OCI-LY7 (cell line): Measurements from ENCODE around the gene ABCC4. TPM values are rescaled to one million over a fixed set of nuclear protein-coding genes. Genes with fewer than 3 reads are reported as not detected.
"Not testable (repeated sequence)": the region's sequence is repeated elsewhere in the genome, so short reads cannot be mapped to it uniquely, and the experiment has no call there.

Source experiments
- BruUV-seq: library from RNA; stranded (reverse); fragments of 400-500 nt; replicated peaks from 2 replicates; lab custom pipeline; 2021; lab: Mats Ljungman, UMichigan
- CTCF ChIA-PET: fragments of 300-600 bp; sonication (Branson Sonifier 250); formaldehyde crosslinking; loops from one replicate; lab custom pipeline; 2022; ENCODE audit warnings: antibody characterized with exemption; ENCODE audit not compliant: unreplicated experiment; lab: Charles Lee
- POLR2A ChIA-PET: fragments of 300-600 bp; sonication (Branson Sonifier 250); formaldehyde crosslinking; loops from one replicate; lab custom pipeline; 2022; ENCODE audit warnings: antibody characterized with exemption; lab: Charles Lee
- DNase-seq: peaks from one replicate; pipeline ENCODE4 v3.0.0-alpha.2; 2015; ENCODE audit warnings: low spot score
- H2AFZ ChIP-seq: fragments of 200-600 bp; sonication (generic), shearing (Covaris generic); 2 replicates; pipeline ENCODE4 v1.6.1; 2014; ENCODE audit warnings: mild to moderate bottlenecking, antibody characterized with exemption, low read length, moderate library complexity
- H3K27ac ChIP-seq: fragments of 200-600 bp; sonication (generic); 2 replicates; pipeline ENCODE4 v1.5.1; 2014; ENCODE audit warnings: mixed run types, low read depth, mild to moderate bottlenecking, moderate library complexity, low read length, inconsistent platforms; ENCODE audit not compliant: poor library complexity, severe bottlenecking
- H3K36me3 ChIP-seq: fragments of 200-600 bp; sonication (generic); 2 replicates; pipeline ENCODE4 v1.6.1; 2014; ENCODE audit warnings: mild to moderate bottlenecking, antibody characterized with exemption, low read length, moderate library complexity, mixed read lengths; ENCODE audit not compliant: insufficient read depth
- H3K4me1 ChIP-seq: fragments of 200-600 bp; sonication (generic); 2 replicates; pipeline ENCODE4 v1.5.1; 2014; ENCODE audit warnings: mild to moderate bottlenecking, low read length; ENCODE audit not compliant: insufficient read depth, poor library complexity, severe bottlenecking
- H3K4me2 ChIP-seq: fragments of 200-600 bp; sonication (generic); 2 replicates; pipeline ENCODE4 v1.6.1; 2014; ENCODE audit warnings: mild to moderate bottlenecking, low read length
- H3K4me3 ChIP-seq: fragments of 200-600 bp; sonication (generic); 2 replicates; pipeline ENCODE4 v1.5.1; 2014; ENCODE audit warnings: mild to moderate bottlenecking, low read depth, low read length; ENCODE audit not compliant: poor library complexity, severe bottlenecking
- H3K79me2 ChIP-seq: fragments of 200-600 bp; sonication (generic); 2 replicates; pipeline ENCODE4 v1.6.1; 2016; ENCODE audit warnings: low read depth, mild to moderate bottlenecking, low read length, moderate library complexity, mixed read lengths; ENCODE audit not compliant: insufficient read depth
- H3K9me2 ChIP-seq: fragments of 200-600 bp; sonication (generic); 2 replicates; pipeline ENCODE4 v1.6.1; 2016; ENCODE audit warnings: mild to moderate bottlenecking, low read length, mixed read lengths; ENCODE audit not compliant: insufficient read depth
- H3K9me3 ChIP-seq: fragments of 200-600 bp; sonication (generic); 2 replicates; pipeline ENCODE4 v1.6.1; 2014; ENCODE audit warnings: mild to moderate bottlenecking, mixed run types, low read length, mixed read lengths
- H4K20me1 ChIP-seq: fragments of 200-600 bp; sonication (generic); 2 replicates; pipeline ENCODE4 v1.6.1; 2014; ENCODE audit warnings: mild to moderate bottlenecking, antibody characterized with exemption, low read length, moderate library complexity, mixed read lengths; ENCODE audit not compliant: insufficient read depth
- EZH2phosphoT487 ChIP-seq: fragments of 200-600 bp; sonication (generic); IDR thresholded peaks from 2 replicates; pipeline ENCODE4 v1.6.1; 2018; ENCODE audit warnings: low read depth, borderline replicate concordance, mild to moderate bottlenecking, mixed run types, antibody characterized with exemption, low read length, moderate library complexity, mixed read lengths
- intact Hi-C: fragments of 100-400 bp; cut with micrococcal nuclease; formaldehyde crosslinking; loops from one replicate; pipeline ENCODE4 v1.10.0; 2022; ENCODE audit not compliant: unreplicated experiment
- total RNA-seq, 2 experiments: library from RNA; depleted of rRNA in 1 of 2; stranded (reverse); fragments of >200 nt in 1 of 2; shearing (Covaris generic) in 1 of 2; gene quantifications; 2 replicates each; pipeline ENCODE4 v1.2.3, GENCODE V29; 2014 to 2022
- TF ChIP-seq, protein P1 (sequence below): fragments of 200-600 bp; sonication (generic); conservative IDR thresholded peaks from 2 replicates; pipeline ENCODE4 v1.5.1; 2014; ENCODE audit warnings: mild to moderate bottlenecking, antibody characterized with exemption, low read length, moderate library complexity, mixed read lengths

ABCC4 gene
- total RNA-seq, 2 experiments from 2014 or later = 7.3 to 7.8 TPM

DNA sequence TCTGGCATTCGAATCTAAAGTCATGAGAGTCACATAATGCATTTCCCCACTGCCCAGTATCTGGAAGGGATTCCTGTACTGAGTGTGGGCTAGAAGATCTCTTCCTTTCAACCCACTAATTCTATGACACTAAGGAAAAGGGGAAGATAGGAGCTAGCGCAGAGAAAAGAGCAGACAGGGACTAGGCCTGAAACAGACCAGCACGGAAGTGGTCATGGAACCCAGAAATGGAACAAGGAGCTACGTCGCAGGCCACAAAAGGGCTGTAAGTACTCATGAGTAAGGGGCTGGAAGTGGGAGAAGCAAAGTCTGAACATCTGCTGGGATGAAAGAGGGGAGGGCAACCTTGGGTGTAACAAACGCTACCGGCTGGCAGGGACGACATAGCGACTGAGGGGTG, 8.6 kb downstream of the ABCC4 start:
- peaks cover 4% of the 10 kb centered on the region; the same call in 1 of the 2 replicates for H3K79me2 ChIP-seq
- no peak for DNase-seq
- no peak overlapping the region for H3K27ac ChIP-seq
- intact Hi-C loops = no loop called here
- no peaks in the 10 kb centered on the region for H4K20me1 ChIP-seq
- no peaks in the 10 kb centered on the region for H3K9me2 ChIP-seq
- ChIA-PET CTCF (interaction anchor here (0.5 kb wide), 1 partner anchor 42 kb away, joined by 3 read pairs; no protein-coding TSS in a partner anchor), POLR2A (interaction anchor here (0.5 kb wide), 1 partner anchor 100 kb away, joined by 3 read pairs; no protein-coding TSS in a partner anchor)
- H3K9me3 ChIP-seq = no peaks in the 10 kb centered on the region
- peaks cover 11% of the 10 kb centered on the region for H3K4me1 ChIP-seq
- H2AFZ ChIP-seq = no peak overlapping the region
- H3K4me2 ChIP-seq = no peak overlapping the region
- no peak overlapping the region for H3K4me3 ChIP-seq
- no TSS peak for BruUV-seq
- TF ChIP-seq EZH2phosphoT487 = no peak
- TF ChIP-seq, protein P1, sequence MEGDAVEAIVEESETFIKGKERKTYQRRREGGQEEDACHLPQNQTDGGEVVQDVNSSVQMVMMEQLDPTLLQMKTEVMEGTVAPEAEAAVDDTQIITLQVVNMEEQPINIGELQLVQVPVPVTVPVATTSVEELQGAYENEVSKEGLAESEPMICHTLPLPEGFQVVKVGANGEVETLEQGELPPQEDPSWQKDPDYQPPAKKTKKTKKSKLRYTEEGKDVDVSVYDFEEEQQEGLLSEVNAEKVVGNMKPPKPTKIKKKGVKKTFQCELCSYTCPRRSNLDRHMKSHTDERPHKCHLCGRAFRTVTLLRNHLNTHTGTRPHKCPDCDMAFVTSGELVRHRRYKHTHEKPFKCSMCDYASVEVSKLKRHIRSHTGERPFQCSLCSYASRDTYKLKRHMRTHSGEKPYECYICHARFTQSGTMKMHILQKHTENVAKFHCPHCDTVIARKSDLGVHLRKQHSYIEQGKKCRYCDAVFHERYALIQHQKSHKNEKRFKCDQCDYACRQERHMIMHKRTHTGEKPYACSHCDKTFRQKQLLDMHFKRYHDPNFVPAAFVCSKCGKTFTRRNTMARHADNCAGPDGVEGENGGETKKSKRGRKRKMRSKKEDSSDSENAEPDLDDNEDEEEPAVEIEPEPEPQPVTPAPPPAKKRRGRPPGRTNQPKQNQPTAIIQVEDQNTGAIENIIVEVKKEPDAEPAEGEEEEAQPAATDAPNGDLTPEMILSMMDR = no peak
- no peaks in the 10 kb centered on the region for H3K36me3 ChIP-seq

DNA sequence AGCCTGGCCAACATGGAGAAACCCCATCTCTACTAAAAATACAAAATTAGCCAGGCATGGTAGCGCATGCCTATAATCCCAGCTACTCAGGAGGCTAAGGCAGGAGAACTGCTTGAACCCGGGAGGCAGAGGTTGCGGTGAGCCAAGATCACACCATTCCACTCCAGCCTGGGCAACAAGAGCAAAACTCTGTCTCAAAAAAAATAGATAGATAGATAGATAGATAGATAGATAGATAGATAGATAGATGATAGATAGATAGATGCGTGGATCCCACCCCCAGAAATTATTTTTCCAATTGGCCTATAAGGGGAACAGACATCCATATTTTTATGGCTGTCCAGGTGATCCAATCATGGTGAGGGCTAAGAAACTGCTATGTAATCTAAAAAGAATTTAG, 11.3 kb downstream of the ABCC4 start:
- H3K36me3 ChIP-seq, H3K9me3 ChIP-seq, H3K4me2 ChIP-seq, H3K27ac ChIP-seq, BruUV-seq, H3K79me2 ChIP-seq, H3K4me3 ChIP-seq, H2AFZ ChIP-seq, H4K20me1 ChIP-seq, DNase-seq, H3K9me2 ChIP-seq, intact Hi-C loops: not testable (repeated sequence)
- ChIA-PET CTCF (interaction anchor here (0.6 kb wide), 1 partner anchor 9 kb away, joined by 3 read pairs; no protein-coding TSS in a partner anchor), POLR2A (interaction anchor here (0.7 to 1.8 kb wide), 2 partner anchors 9 kb away, joined by 3 to 4 read pairs; no protein-coding TSS in a partner anchor)
- H3K4me1 ChIP-seq = peaks cover 23% of the 10 kb centered on the region

DNA sequence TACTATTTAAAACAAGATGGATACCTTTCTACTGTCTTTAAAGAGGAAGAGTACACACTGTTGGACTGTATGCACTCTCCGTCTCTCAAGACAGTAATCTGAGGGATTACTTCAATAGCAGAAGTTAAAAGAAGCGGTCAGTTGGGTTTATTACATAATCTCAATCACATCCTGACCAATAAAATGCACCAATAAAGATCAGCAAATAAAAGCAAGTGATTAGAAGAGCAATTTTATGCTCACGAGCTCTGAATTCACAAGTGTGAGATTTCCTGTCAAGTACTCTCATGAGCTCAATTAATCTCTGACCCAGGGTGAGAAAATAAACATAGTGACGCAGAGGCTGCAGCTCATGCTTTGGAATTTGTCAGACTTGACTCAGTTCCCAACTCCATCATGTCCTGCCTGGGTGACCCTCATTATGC, 12.2 kb downstream of the ABCC4 start:
- Histone ChIP-seq H3K4me3 (no peak overlapping the region), H3K9me2 (no peaks in the 10 kb centered on the region), H3K4me1 (peaks cover 23% of the 10 kb centered on the region), H4K20me1 (no peaks in the 10 kb centered on the region), H3K4me2 (no peak overlapping the region), H3K79me2 (peaks cover 4% of the 10 kb centered on the region; the same call in 1 of the 2 replicates), H3K9me3 (no peaks in the 10 kb centered on the region), H3K36me3 (no peaks in the 10 kb centered on the region), H2AFZ (no peak overlapping the region), H3K27ac (no peak overlapping the region)
- TF ChIP-seq, protein P1 = no peak
- TF ChIP-seq EZH2phosphoT487 = no peak
- no TSS peak for BruUV-seq
- intact Hi-C loops = no loop called here
- ChIA-PET POLR2A (interaction anchor here (0.6 to 1.1 kb wide), 4 partner anchors 9 to 549 kb away, joined by 3 to 7 read pairs (median 3); no protein-coding TSS in a partner anchor), CTCF (no interaction called here)
- DNase-seq = no peak
